ENCODE data around the gene CFAP92. TPM values are rescaled to one million over a fixed set of nuclear protein-coding genes. Genes with fewer than 3 reads are reported as not detected.
A peak's percentile ranks its signal among the peaks of the same experiment; 100 is the strongest.

The CFAP92 gene
- total and polyA plus RNA-seq, 7 experiments from 2014 or later: 0.10 to 1.4 (median 0.46) TPM

DNA sequence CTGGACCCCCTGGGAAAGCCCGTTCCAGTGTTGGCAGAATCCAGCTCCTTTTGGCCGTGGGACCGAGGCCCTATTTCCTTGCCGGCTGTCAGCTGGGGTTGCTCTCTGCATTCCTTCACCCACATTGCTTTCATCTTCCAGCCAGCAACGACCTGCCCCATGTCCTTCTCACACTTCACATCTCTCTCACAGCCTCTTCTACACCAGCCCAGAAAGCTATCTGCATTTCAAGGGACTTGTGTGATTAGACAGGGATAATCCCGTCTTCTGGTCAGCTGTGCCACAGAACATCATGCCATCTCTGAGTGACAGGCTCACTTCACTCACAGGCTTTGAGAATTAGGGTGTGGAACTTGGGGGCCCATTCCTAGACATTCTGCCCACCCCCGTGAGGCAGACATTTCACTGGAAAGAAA lies 23.6 kb upstream of the CFAP92 start:
- Mint-ChIP-seq H3K27ac (peak overlapping the region; percentile 42 to 100 (median 97)), H3K27me3 (no peaks in the 10 kb centered on the region), H3K4me1 (peaks cover 31 to 67% (median 56%) of the 10 kb centered on the region in 7 donors), H3K36me3 (peaks cover 0 to 3% (median 0%) of the 10 kb centered on the region in 5 donors), H3K4me3 (peak overlapping the region in 9 of 10 donors; percentile 38 to 86 (median 63)), H3K9me3 (peaks cover 0 to 4% (median 0%) of the 10 kb centered on the region in 11 donors)
- ChIA-PET POLR2A (interaction anchor here (0.6 to 12.0 kb wide), 17 partner anchors 9 to 299 kb away, joined by 3 to 236 read pairs (median 8); partner anchors contain the start of genes CFAP92, EFCC1 and RAB43), CTCF (interaction anchor here (0.9 to 6.8 kb wide), 15 partner anchors 9 to 370 kb away, joined by 3 to 117 read pairs (median 6); partner anchors contain the start of genes CFAP92 and RAB43)
- Histone ChIP-seq H3K36me3 (ENCODE audit: control insufficient read depth in 2 of 3, insufficient read depth in 3 of 3, low read length in 3 of 3) (no peaks in the 10 kb centered on the region), H3K9me3 (ENCODE audit: control insufficient read depth in 2 of 3, low read length in 3 of 3) (no peaks in the 10 kb centered on the region), H3K4me1 (ENCODE audit: control insufficient read depth in 2 of 2, insufficient read depth in 2 of 2, low read length in 2 of 2) (peaks cover 26 to 33% of the 10 kb centered on the region in 2 donors), H3K4me3 (ENCODE audit: low read length) (no peak overlapping the region), H3K27me3 (ENCODE audit: control insufficient read depth in 2 of 2, insufficient read depth in 2 of 2, low read length in 2 of 2) (no peaks in the 10 kb centered on the region), H3K27ac (ENCODE audit: low read depth, low read length) (peak overlapping the region; percentile 75)
- DNase-seq (no peak), ATAC-seq (no peak)
- intact Hi-C loops (cut with micrococcal nuclease): loop anchor here in 1 of 2 donors (2.0 kb wide), 1 partner anchor 23 kb away; the partner anchor contains the start of gene CFAP92

DNA sequence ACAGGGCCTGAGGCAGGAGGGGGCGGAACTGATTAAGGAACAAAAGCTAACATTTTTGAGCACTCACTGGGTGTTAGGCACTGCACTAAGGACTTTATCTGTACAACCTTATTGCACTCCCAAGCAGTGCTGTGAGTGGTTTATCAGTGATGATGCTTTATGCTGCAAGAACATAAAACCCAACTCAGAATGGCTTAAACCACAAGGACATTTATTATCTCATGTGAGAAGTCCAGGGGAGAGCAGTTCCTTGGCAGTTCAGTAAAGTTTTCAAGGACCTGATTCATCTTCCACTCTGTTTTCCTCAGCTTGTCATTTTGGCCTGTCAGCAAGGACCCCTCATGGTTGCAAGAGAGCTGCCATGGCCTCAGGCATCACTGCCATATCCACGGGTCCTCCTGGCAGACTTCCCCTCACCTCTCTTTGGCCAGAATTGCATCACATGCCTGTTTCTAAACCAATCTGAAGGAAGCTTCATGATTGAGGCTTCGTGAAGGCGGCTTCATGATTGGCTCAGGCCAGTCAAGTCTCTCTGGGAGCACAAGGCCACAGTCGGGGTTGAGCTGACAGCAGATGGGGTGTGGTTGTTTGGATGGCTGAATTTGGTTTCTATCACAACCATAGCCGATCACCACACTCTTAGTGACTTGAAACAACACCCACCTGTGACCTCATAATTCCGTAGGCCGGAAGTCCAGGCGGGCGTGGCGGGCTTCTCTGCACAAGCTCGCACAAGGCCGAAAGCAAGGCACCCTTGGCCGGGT lies 23.0 kb upstream of the CFAP92 start:
- no peaks in the 10 kb centered on the region for H3K9me3 ChIP-seq (ENCODE audit: control insufficient read depth in 2 of 3, low read length in 3 of 3)
- H3K4me3 ChIP-seq (ENCODE audit: low read length): peak overlapping the region; percentile 18
- no peaks in the 10 kb centered on the region for H3K27me3 Mint-ChIP-seq
- H3K9me3 Mint-ChIP-seq: peaks cover 0 to 4% (median 0%) of the 10 kb centered on the region in 11 donors
- DNase-seq (no peak), ATAC-seq (peak; percentile 63)
- no peaks in the 10 kb centered on the region for H3K27me3 ChIP-seq (ENCODE audit: control insufficient read depth in 2 of 2, insufficient read depth in 2 of 2, low read length in 2 of 2)
- peak overlapping the region; percentile 90 to 100 (median 97) for H3K27ac Mint-ChIP-seq
- H3K27ac ChIP-seq (ENCODE audit: low read depth, low read length): peak overlapping the region; percentile 75
- peak overlapping the region; percentile 38 to 87 (median 84) for H3K4me3 Mint-ChIP-seq
- H3K36me3 Mint-ChIP-seq: peaks cover 0 to 3% (median 0%) of the 10 kb centered on the region in 5 donors
- intact Hi-C loops (cut with micrococcal nuclease): loop anchor here (1.0 to 2.0 kb wide), 8 partner anchors 10 to 228 kb away; partner anchors contain the start of gene CFAP92 (in 2 of the 2)
- peaks cover 26 to 33% of the 10 kb centered on the region in 2 donors for H3K4me1 ChIP-seq (ENCODE audit: control insufficient read depth in 2 of 2, insufficient read depth in 2 of 2, low read length in 2 of 2)
- H3K4me1 Mint-ChIP-seq: peaks cover 31 to 71% (median 52%) of the 10 kb centered on the region in 7 donors
- POLR2A ChIA-PET: interaction anchor here (0.6 to 12.0 kb wide), 23 partner anchors 10 to 299 kb away, joined by 3 to 236 read pairs (median 7); partner anchors contain the start of genes CFAP92, COPG1, EFCC1 and HMCES
- CTCF ChIA-PET: interaction anchor here (0.6 to 6.8 kb wide), 27 partner anchors 10 to 369 kb away, joined by 3 to 117 read pairs (median 6); partner anchors contain the start of genes CFAP92 and RAB43
- H3K36me3 ChIP-seq (ENCODE audit: control insufficient read depth in 2 of 3, insufficient read depth in 3 of 3, low read length in 3 of 3): no peaks in the 10 kb centered on the region

DNA sequence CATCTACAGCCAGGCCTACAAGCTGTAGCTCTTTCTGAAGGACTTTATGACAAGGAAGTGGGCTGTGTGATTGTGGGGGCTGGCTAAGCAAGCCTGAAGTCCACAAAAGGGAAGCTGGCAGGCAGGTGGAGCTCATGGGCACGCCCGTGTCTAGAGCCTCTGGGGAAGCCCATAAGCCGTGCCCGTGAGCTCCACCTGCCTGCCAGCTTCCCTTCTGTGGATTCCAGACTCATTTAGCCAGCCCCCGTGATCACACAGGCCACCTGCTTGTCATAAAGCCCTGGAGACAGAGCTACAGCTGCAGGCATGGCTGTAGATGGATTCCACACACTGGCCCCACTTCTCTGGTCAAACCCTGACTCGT lies 22.5 kb upstream of the CFAP92 start:
- peak overlapping the region; percentile 90 to 100 (median 97) for H3K27ac Mint-ChIP-seq
- Histone ChIP-seq H3K9me3 (ENCODE audit: control insufficient read depth in 2 of 3, low read length in 3 of 3) (no peaks in the 10 kb centered on the region), H3K36me3 (ENCODE audit: control insufficient read depth in 2 of 3, insufficient read depth in 3 of 3, low read length in 3 of 3) (no peaks in the 10 kb centered on the region), H3K4me3 (ENCODE audit: low read length) (peak overlapping the region; percentile 41), H3K4me1 (ENCODE audit: control insufficient read depth in 2 of 2, insufficient read depth in 2 of 2, low read length in 2 of 2) (peaks cover 26 to 33% of the 10 kb centered on the region in 2 donors), H3K27me3 (ENCODE audit: control insufficient read depth in 2 of 2, insufficient read depth in 2 of 2, low read length in 2 of 2) (no peaks in the 10 kb centered on the region), H3K27ac (ENCODE audit: low read depth, low read length) (peak overlapping the region; percentile 75)
- ATAC-seq (peak; percentile 85), DNase-seq (peak in 7 of 9 donors; percentile 54 to 71 (median 65))
- ChIA-PET POLR2A (interaction anchor here (0.9 to 12.0 kb wide), 24 partner anchors 9 to 300 kb away, joined by 3 to 236 read pairs (median 6); partner anchors contain the start of genes ACAD9, CFAP92, COPG1 and EFCC1), CTCF (interaction anchor here (0.6 to 6.8 kb wide), 27 partner anchors 10 to 369 kb away, joined by 3 to 117 read pairs (median 6); partner anchors contain the start of genes CFAP92 and RAB43)
- H3K4me3 Mint-ChIP-seq: peak overlapping the region; percentile 68 to 87 (median 84)
- intact Hi-C loops (cut with micrococcal nuclease): loop anchor here (1.0 to 2.0 kb wide), 8 partner anchors 11 to 229 kb away; partner anchors contain the start of gene CFAP92 (in 2 of the 2)
- no peaks in the 10 kb centered on the region for H3K27me3 Mint-ChIP-seq
- no peaks in the 10 kb centered on the region for H3K36me3 Mint-ChIP-seq
- H3K9me3 Mint-ChIP-seq: peaks cover 0 to 4% (median 0%) of the 10 kb centered on the region in 11 donors
- peaks cover 31 to 66% (median 48%) of the 10 kb centered on the region in 7 donors for H3K4me1 Mint-ChIP-seq

DNA sequence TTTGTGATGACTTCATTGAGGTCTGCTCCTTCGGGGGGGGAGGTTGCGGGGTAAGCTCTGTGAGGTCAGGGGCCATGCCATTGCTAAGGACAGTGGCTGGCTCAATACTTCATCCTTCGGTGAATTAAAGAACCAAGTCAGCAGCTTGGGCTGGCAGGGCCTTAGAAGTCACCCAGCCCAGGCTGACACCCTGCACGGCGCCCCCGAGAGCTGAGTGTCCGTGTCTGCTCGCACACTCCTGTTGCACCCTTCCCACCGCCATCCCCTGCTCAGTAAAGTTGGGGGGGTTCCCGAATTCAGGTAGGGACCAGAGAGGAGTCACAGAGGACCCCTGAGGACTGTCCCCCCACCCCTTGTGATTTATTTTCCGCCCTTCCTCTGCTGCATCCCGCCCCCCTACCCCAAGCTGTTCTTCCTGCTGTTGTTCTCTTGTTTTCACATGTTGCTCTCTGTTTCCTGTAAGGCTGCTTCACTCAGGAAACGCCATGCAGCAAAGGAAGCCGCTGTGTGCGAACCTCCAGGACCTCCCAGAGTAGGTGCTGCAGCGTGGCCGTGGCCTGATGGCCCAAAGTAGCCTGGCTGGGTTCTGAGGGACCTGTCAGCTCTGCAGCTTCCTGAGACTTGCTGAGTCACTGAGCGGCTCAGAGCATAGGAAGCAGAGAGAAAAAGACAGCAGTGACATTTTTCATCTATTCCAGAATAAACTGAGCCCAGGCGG lies 21.7 kb upstream of the CFAP92 start:
- no peaks in the 10 kb centered on the region for H3K27me3 ChIP-seq (ENCODE audit: control insufficient read depth in 2 of 2, insufficient read depth in 2 of 2, low read length in 2 of 2)
- H3K4me1 ChIP-seq (ENCODE audit: control insufficient read depth in 2 of 2, insufficient read depth in 2 of 2, low read length in 2 of 2): peaks cover 26 to 33% of the 10 kb centered on the region in 2 donors
- intact Hi-C loops (cut with micrococcal nuclease): loop anchor here (1.0 to 2.0 kb wide), 8 partner anchors 11 to 230 kb away; partner anchors contain the start of gene CFAP92 (in 2 of the 2)
- no peaks in the 10 kb centered on the region for H3K36me3 ChIP-seq (ENCODE audit: control insufficient read depth in 2 of 3, insufficient read depth in 3 of 3, low read length in 3 of 3)
- H3K9me3 ChIP-seq (ENCODE audit: control insufficient read depth in 2 of 3, low read length in 3 of 3): no peaks in the 10 kb centered on the region
- peak overlapping the region; percentile 41 for H3K4me3 ChIP-seq (ENCODE audit: low read length)
- peaks cover 31 to 66% (median 48%) of the 10 kb centered on the region in 7 donors for H3K4me1 Mint-ChIP-seq
- H3K27ac ChIP-seq (ENCODE audit: low read depth, low read length): peak overlapping the region; percentile 75
- ChIA-PET POLR2A (interaction anchor here (0.7 to 12.0 kb wide), 23 partner anchors 8 to 301 kb away, joined by 3 to 236 read pairs (median 5); partner anchors contain the start of genes ACAD9, CFAP92, CNBP and COPG1), CTCF (interaction anchor here (0.6 to 6.8 kb wide), 23 partner anchors 10 to 230 kb away, joined by 3 to 117 read pairs (median 6); partner anchors contain the start of genes CFAP92 and RAB43)
- no peaks in the 10 kb centered on the region for H3K27me3 Mint-ChIP-seq
- peak; percentile 62 for ATAC-seq
- no peaks in the 10 kb centered on the region for H3K36me3 Mint-ChIP-seq
- H3K9me3 Mint-ChIP-seq: peaks cover 0 to 4% (median 0%) of the 10 kb centered on the region in 11 donors
- H3K4me3 Mint-ChIP-seq: peak overlapping the region; percentile 68 to 87 (median 84)
- peak in 7 of 9 donors; percentile 37 to 58 (median 49) for DNase-seq
- H3K27ac Mint-ChIP-seq: peak overlapping the region; percentile 90 to 100 (median 97)

DNA sequence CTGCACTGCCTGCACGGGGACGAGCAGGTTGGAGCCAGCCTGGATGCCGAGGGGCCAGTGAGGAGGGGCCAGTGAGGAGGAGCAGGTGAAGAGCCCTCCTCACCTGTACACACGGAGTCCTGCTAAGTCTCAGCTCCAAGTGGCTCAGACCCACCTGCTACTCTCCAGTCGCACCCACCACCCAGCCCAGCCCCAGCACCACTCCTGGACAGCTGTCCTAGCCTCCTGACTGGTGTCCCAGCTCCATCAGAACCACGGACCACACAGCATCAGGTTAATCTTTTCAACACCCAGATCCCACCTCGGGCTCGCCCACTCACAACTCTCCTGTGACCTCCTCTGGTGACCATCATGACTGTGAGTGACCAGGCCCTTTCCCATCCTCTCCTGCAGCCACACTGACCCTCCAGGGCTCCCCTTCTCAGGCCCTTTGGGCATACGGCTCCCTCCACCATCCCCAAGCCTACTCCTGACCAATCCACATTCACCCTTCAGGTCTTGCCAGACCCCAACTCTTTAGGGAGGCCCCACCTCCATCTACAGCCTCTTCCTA lies 21.0 kb upstream of the CFAP92 start:
- Mint-ChIP-seq H3K4me3 (peak overlapping the region in 9 of 10 donors; percentile 34 to 87 (median 83)), H3K27ac (peak overlapping the region; percentile 90 to 100 (median 97)), H3K9me3 (peaks cover 0 to 4% (median 0%) of the 10 kb centered on the region in 11 donors), H3K36me3 (no peaks in the 10 kb centered on the region), H3K27me3 (no peaks in the 10 kb centered on the region), H3K4me1 (peaks cover 31 to 66% (median 48%) of the 10 kb centered on the region in 7 donors)
- Histone ChIP-seq H3K36me3 (ENCODE audit: control insufficient read depth in 2 of 3, insufficient read depth in 3 of 3, low read length in 3 of 3) (no peaks in the 10 kb centered on the region), H3K27ac (ENCODE audit: low read depth, low read length) (peak overlapping the region; percentile 75), H3K9me3 (ENCODE audit: control insufficient read depth in 2 of 3, low read length in 3 of 3) (no peaks in the 10 kb centered on the region), H3K4me3 (ENCODE audit: low read length) (no peak overlapping the region), H3K27me3 (ENCODE audit: control insufficient read depth in 2 of 2, insufficient read depth in 2 of 2, low read length in 2 of 2) (no peaks in the 10 kb centered on the region), H3K4me1 (ENCODE audit: control insufficient read depth in 2 of 2, insufficient read depth in 2 of 2, low read length in 2 of 2) (peaks cover 26 to 33% of the 10 kb centered on the region in 2 donors)
- POLR2A ChIA-PET: interaction anchor here (0.8 to 12.0 kb wide), 12 partner anchors 8 to 301 kb away, joined by 4 to 236 read pairs (median 14); partner anchors contain the start of genes CFAP92, CNBP, COPG1 and EFCC1
- CTCF ChIA-PET: interaction anchor here (0.7 to 6.8 kb wide), 11 partner anchors 10 to 231 kb away, joined by 3 to 117 read pairs (median 26); partner anchors contain the start of genes CFAP92 and RAB43
- ATAC-seq (no peak), DNase-seq (no peak)
- intact Hi-C loops (cut with micrococcal nuclease): no loop called here

All from naive thymus-derived CD4-positive, alpha-beta T cell (primary cell).